Left ventricle myocardium inferior (tissue), 1 donor: ENCODE results near the gene ARSG. TPM values are rescaled to one million over a fixed set of nuclear protein-coding genes. Genes with fewer than 3 reads are reported as not detected.

Experiments
- DNase-seq: peaks from one replicate; pipeline ENCODE4 v3.0.0-alpha.2; 2020
- H3K27ac ChIP-seq: fragments of 200-600 bp; replicated peaks from 2 replicates; pipeline ENCODE4 v1.8.0; 2021
- H3K27me3 ChIP-seq: fragments of 200-600 bp; 2 replicates; pipeline ENCODE4 v1.8.0; 2021; ENCODE audit warnings: low read depth
- H3K36me3 ChIP-seq: fragments of 200-600 bp; 2 replicates; pipeline ENCODE4 v1.8.0; 2021
- H3K4me1 ChIP-seq: fragments of 200-600 bp; 2 replicates; pipeline ENCODE4 v1.8.0; 2021
- H3K4me3 ChIP-seq: fragments of 200-600 bp; 2 replicates; pipeline ENCODE4 v1.8.0; 2021; ENCODE audit warnings: mild to moderate bottlenecking, moderate library complexity
- H3K9me3 ChIP-seq: fragments of 200-600 bp; replicated peaks from 2 replicates; pipeline ENCODE4 v1.8.0; 2021
- CTCF ChIP-seq: fragments of 200-600 bp; IDR thresholded peaks from 2 replicates; pipeline ENCODE4 v1.8.0; 2021; ENCODE audit warnings: antibody characterized with exemption, mild to moderate bottlenecking, borderline replicate concordance
- intact Hi-C: fragments of 100-400 bp; cut with micrococcal nuclease; formaldehyde crosslinking; loops from one replicate; pipeline ENCODE4 v1.11.0; 2022
- long read RNA-seq: library from polyadenylated mRNA; unstranded; transcript quantifications from one replicate; pipeline ENCODE4 v2.0.0, GENCODE V29; 2021
- total RNA-seq: library from RNA; stranded (reverse); fragmentation: NEBNext Ultra II Directional; extraction: Animal tissue kit (Norgen Biotek cat#: 25700); gene quantifications from one replicate; pipeline ENCODE4 v1.2.1, GENCODE V29; 2021
- donor health status: DM: no; HTN: yes; CAD: no; lungs with severe emphysema.

Gene ARSG
- total RNA-seq: 3.7 TPM
- long read RNA-seq, full-length matches to known transcripts: 2 of 16 reads
- long read RNA-seq, partial matches to known transcripts: 10 of 16 reads
- long read RNA-seq, other reads (novel, unspliced or antisense): 4 of 16 reads

- no peaks in the 10 kb centered on the region for H3K9me3 ChIP-seq
- H3K4me3 ChIP-seq: peak within 1 kb of the TSS; percentile 81
- peak within 1 kb of the TSS; percentile 74 for H3K27ac ChIP-seq
- no peaks in the 10 kb centered on the region for H3K36me3 ChIP-seq
- peak; percentile 36 for DNase-seq
- TF ChIP-seq CTCF: no peak
- peaks cover 30% of the 10 kb centered on the region for H3K4me1 ChIP-seq
- H3K27me3 ChIP-seq: peaks cover 46% of the 10 kb centered on the region
- intact Hi-C loops: no loop called here
Observed at GRCh38 chr17:68290955-68291835, at the start of gene ARSG, which contains the start of gene SLC16A6. Gene ARSG, plus strand, starts transcription at chr17:68291495. Its CDS starts 15,999 bp downstream, at chr17:68307494. Gene SLC16A6, minus strand, starts transcription at chr17:68291127. Its CDS starts 12,807 bp downstream, at chr17:68278320.

- H3K27ac ChIP-seq: peak overlapping the region; percentile 98
- H3K9me3 ChIP-seq: no peaks in the 10 kb centered on the region
- H3K4me1 ChIP-seq: peaks cover 28% of the 10 kb centered on the region
- intact Hi-C loops: no loop called here
- no peak for TF ChIP-seq CTCF
- no peaks in the 10 kb centered on the region for H3K27me3 ChIP-seq
- peaks cover 8% of the 10 kb centered on the region for H3K36me3 ChIP-seq
- peak overlapping the region; percentile 88 for H3K4me3 ChIP-seq
- DNase-seq: no peak
Observed at GRCh38 chr17:68246271-68247028, 44.8 kb upstream of the ARSG start.

GRCh38 chr17:68247445-68248198 is 43.7 kb upstream of the ARSG start, which contains the start of gene AMZ2:
Gene AMZ2, plus strand, starts transcription at chr17:68248043. Its CDS starts 2,145 bp downstream, at chr17:68250188.
- intact Hi-C loops: no loop called here
- Histone ChIP-seq H3K4me1 (peaks cover 28% of the 10 kb centered on the region), H3K9me3 (no peaks in the 10 kb centered on the region), H3K4me3 (peak within 1 kb of the TSS; percentile 88), H3K27me3 (no peaks in the 10 kb centered on the region), H3K36me3 (peaks cover 18% of the 10 kb centered on the region), H3K27ac (peak within 1 kb of the TSS; percentile 98)
- peak; percentile 94 for DNase-seq
- TF ChIP-seq CTCF: no peak

GRCh38 chr17:68248199-68248825 is 43.0 kb upstream of the ARSG start:
- Histone ChIP-seq H3K27ac (peak overlapping the region; percentile 98), H3K4me3 (peak overlapping the region; percentile 88), H3K4me1 (peaks cover 28% of the 10 kb centered on the region), H3K36me3 (peaks cover 23% of the 10 kb centered on the region), H3K9me3 (no peaks in the 10 kb centered on the region), H3K27me3 (no peaks in the 10 kb centered on the region)
- TF ChIP-seq CTCF: no peak
- no peak for DNase-seq
- intact Hi-C loops: no loop called here
